ENCODE data around the gene CCDC200.

GRCh38 chr17:43220511-43221125, 7.8 kb downstream of the CCDC200 start:
- TF ChIP-seq, protein P1, sequence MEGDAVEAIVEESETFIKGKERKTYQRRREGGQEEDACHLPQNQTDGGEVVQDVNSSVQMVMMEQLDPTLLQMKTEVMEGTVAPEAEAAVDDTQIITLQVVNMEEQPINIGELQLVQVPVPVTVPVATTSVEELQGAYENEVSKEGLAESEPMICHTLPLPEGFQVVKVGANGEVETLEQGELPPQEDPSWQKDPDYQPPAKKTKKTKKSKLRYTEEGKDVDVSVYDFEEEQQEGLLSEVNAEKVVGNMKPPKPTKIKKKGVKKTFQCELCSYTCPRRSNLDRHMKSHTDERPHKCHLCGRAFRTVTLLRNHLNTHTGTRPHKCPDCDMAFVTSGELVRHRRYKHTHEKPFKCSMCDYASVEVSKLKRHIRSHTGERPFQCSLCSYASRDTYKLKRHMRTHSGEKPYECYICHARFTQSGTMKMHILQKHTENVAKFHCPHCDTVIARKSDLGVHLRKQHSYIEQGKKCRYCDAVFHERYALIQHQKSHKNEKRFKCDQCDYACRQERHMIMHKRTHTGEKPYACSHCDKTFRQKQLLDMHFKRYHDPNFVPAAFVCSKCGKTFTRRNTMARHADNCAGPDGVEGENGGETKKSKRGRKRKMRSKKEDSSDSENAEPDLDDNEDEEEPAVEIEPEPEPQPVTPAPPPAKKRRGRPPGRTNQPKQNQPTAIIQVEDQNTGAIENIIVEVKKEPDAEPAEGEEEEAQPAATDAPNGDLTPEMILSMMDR (IDR thresholded peaks at IDR 0.05; ENCODE audit: low read depth, low read length, poor library complexity, severe bottlenecking): no peak
- TF ChIP-seq EZH2phosphoT487 (IDR thresholded peaks at IDR 0.05; ENCODE audit: borderline replicate concordance, low read length): no peak

All from DOHH2 (cell line).